CD1c-positive myeloid dendritic cell (primary cell): ENCODE results near the gene COL25A1.
"Not testable (repeated sequence)": the region's sequence is repeated elsewhere in the genome, so short reads cannot be mapped to it uniquely, and the experiment has no call there.

Experiments
- DNase-seq: peaks from one replicate; pipeline ENCODE4 v3.0.0-alpha.2; 2016; ENCODE audit errors: extremely low spot score

Gene COL25A1

DNA sequence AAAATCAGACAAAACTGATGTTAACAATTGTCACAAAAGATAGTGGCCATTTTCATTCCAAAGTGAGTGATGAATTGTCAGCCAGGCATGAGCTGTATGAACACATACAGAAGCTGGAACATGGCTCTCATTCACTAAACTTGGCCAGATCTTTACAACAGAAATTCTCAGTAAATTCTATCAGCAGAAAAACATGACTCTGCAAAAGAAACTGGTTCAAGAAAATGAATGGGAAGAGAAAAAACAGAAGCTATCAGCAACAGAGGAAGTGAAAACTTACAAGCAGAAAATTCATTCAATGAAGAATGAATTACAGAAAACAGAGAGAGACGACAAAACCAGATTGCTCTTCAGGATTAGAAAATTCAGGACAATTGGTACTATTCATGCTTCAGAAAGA, 249.6 kb downstream of the COL25A1 start:
- peak; percentile 13 for DNase-seq

DNA sequence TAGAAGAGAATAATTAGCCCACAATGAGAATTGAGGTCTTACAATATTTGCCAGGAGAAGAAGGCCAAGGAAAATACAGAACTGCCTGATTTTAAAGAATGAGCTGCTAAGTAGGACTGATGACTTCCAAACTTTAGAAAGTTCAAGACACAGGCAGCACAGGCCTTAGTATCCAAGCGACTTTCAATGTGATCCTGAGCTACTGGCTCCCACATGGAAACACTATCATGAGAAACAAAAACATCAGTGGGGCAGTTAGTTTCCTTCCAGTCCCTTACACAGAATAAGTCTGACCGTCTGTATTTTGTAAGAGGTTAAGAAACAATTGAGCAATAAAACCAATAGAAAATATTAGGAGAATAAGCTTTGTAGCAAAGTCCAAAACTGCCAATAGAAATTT, 251.4 kb downstream of the COL25A1 start:
- no peak for DNase-seq

DNA sequence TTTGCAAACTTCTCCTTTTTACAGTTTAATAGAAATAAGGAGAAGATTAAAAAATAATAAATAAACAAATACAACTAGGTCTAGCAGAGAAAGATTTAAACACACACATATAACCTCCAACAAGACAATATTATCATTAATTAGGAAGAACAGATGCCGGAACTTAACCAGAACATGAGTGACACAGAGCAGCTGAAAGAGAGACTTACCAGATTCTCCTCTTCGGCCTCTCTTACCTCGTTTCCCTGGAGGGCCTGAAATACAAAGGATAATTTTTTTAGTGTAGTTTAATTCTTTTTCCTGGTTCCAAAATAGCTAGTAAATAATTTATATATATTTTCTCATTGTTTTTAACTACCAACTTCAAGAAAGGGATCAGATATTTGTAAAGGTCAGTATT, 252.5 kb downstream of the COL25A1 start:
- no peak for DNase-seq

GRCh38 chr4:109046471-109047201, 255.8 kb downstream of the COL25A1 start:
- DNase-seq, result no peak

GRCh38 chr4:109044431-109044830, 258.0 kb downstream of the COL25A1 start:
- no peak for DNase-seq

GRCh38 chr4:109043286-109043685, 259.2 kb downstream of the COL25A1 start:
- DNase-seq, result no peak

DNA sequence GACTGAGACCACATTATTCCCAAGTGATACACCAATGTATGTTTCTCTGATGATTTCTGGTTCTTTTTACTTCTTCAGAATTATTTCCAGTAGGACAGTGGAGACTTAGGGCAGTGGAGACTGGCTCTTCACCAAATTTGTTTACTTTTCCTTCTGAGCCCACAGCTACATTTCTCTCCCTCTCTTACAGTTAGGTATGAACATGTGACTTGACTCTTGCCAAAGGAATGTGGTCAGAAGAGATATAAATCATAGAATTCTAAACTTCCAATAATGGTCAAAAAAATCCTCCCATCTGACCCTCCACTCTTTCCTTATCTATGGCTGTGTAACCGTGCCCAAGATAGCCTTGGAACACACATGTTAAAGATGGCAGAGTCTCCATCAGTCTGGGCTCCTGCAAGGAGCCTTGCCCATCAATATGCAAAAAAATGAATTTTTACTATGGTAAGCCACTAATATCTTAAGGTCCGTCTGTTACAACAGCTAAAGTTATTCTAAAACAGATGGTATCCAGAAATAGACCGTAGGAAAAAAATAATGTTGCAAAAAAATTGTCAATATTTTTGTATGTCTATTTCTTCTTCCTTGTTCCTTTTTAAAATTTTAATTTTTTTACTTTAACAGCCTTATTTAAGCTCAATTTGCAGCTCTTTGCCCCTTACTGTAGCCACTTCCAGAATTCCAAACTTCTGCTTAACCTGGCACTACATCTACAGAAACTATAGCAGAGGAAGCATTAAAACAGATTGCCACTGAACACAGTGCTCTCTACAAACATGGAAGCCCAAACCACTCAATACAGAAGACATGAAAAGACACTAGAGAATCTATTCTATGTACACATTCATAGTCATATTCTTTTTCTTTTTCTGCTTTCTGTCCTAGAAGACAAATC, 260.7 kb downstream of the COL25A1 start:
- DNase-seq, result no peak

- DNase-seq, result peak; percentile 55
These were observed 262.0 kb downstream of the COL25A1 start for GRCh38 chr4:109040441-109040840.

DNA sequence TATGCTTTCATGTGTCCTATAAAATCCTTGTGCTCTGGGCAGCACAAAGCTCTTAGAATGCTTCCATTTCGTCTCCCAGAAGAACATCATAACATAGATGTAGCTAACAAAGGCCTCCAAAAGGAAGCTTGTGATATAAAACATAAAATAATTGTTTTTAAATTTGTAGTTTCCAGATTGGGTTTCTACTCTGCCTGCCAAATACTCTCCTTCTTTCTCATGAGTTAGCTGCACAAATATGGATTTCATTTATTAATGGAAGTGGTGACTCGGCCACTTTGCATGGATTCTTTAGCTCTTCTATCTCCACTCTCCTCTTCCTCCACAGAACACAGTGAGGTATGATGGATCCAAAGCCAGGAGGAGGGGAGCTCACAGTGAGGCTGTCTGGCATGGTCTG, 265.4 kb downstream of the COL25A1 start:
- no peak for DNase-seq

DNA sequence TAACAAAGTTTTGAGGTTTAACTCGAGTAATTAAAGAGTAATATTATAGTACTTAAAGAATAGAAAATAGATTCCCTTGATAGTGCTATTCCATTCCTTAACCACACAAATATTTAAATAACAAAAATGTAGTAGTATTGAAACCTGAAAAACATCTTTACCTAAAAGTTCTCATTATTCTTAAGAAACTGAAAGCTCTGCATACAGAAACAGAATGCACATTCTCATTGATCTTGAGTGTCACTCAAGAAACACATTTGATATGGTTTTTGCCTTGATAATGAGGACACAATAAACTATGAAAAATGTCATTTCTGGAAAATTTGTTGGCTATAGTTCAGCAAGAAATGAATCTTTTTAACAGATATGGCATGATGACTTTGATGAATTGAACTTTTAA, 268.5 kb downstream of the COL25A1 start:
- DNase-seq, result no peak

DNA sequence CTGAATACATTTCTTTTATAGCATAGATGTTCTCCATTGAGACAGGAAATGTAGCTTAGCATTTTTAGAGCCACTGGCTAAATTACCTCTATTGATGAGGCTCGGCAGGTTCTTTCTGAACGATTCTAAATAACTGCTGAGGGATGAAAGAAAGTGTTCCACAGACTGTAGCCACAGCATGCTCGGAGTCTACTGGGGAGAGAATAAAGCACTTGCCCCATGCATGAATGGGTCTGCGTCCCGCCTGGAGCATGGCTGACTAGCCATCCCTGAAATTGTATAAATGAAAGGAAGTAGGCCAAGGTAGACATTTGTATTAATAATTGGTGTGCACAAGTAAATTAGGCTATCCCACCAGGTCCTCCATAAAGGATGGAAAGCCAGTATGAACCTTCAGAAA, 269.8 kb downstream of the COL25A1 start:
- DNase-seq, result no peak

GRCh38 chr4:109029987-109030386, 272.5 kb downstream of the COL25A1 start:
- DNase-seq, result no peak

DNA sequence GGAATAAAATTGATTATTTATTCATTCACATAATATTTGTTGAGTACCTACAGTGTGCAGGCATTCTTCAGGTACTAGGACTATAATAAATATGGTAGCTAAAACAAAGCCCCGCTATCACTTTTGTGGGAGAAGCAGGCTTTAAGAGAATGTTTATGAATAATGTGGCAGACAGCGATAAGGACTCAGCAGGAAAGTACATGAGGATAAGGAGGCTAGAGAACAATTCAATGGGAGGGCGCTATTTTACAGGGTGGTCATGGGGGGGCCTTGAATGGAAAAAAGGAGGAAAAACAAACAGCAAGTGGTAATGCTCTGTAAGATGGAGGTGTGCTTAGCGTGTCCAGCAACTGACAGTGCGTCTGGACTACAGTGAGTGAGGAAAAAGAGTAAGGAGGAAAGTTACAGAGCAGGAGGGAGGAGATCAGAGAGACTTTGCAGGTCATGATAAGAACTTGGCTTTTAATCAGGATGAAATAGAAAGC, 275.4 kb downstream of the COL25A1 start:
- no peak for DNase-seq

DNA sequence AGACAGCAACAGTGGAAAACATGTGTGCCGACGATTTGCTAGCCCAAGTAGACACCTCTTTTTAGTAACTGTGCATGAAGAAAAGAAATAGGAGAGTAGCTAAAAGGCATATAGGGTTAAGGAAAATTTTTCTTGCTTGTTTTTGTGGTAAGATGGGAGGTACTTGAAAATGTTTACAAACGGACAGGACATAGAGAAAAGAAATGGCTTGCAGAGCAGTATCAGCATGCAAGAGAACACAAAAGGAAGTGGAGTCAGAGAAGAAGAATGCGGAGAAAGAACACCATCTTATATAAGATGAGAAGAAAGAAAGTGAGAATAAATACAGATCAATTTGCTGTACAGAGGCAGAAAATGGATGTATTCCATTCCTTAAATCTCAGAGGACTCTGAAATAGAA, 275.9 kb downstream of the COL25A1 start:
- DNase-seq, result no peak

DNA sequence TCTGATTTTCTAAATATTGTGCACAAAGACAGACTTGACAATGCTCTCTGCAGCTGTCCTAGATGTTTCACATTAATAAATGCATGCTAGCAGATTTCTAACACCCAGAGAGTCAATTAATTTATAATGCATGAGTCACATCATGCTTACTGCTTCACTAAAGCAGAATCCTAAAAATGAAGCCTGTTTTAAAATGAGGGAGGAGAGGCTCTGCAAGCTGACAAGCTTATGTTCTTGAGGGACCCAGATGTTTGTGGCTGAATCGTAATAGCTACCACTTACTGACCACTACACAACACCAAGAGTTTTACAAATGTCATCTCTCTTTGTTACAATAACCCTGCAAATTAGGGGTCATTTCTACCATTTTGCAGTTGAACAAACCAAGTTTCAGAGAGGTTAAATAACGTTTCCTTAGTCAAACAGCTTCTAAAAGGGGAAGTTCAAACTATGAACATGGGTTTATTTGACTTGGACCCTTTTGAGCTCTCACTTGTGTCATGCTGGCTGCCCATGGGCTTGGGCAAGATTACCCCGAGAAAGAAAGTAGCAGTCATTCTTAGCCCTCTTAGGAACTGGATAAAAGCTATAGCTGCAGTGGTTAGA, 276.9 kb downstream of the COL25A1 start:
- DNase-seq, result no peak

DNA sequence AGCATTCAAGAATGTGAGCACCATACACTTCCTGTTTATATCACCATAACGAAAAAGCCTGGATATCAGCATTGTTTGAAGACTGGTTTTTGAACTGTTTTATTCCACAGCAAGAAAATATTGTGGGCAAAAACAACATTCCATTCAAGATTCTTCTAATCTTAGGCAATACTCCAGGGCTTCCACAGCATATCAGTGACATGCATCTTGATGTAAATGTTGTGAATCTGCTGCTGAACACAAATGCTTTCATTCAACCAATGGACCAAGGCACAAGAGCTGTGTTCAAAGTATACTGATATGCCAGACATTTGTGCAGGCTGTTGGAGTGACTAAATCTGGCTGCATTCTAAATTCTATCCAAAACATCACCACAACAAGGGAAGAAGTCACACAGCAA, 279.5 kb downstream of the COL25A1 start:
- DNase-seq, result no peak

GRCh38 chr4:109021630-109022029, 280.8 kb downstream of the COL25A1 start:
- not testable (repeated sequence) for DNase-seq

DNA sequence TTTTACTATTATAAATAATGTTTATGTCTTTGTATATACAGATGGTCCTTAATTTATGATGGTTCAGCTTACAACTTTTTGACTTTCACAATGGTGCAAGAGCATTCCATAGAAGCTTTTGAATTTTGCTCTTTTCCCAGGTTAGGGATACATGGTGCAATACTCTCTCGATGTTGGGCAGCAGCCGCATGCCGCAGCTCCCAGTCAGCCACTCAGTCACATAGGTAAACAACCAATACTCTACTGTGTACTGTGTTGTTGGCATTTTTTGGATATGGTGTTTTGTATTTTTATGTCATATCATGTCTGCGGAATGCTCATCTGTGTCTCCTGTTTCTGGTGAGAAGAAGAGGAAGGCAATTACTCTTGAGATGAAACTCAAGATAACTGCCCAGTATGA, 281.6 kb downstream of the COL25A1 start:
- no peak for DNase-seq

DNA sequence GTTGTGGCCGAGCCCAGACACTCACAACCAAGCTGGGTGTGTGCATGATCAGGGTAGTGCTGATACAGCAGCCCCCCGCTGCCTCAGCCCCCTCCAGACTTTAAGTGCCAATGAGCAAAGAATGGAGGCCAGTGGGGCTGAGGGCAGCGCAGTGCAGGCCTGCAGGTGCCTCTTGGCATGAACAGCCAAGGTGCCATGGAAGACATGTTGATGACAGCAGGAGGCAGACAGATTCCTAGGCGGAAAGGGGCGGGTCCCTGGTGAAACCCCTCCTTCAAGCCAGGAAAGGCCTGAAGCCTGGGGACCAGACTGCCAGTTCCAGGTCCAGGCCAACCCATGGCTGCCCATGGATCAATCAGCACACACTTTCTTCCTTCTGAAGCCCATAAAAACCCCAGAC, 286.3 kb downstream of the COL25A1 start:
- DNase-seq, result no peak

GRCh38 chr4:109015413-109015810, 287.0 kb downstream of the COL25A1 start:
- no peak for DNase-seq

GRCh38 chr4:109014593-109015412, 287.7 kb downstream of the COL25A1 start:
- no peak for DNase-seq
